Amniotic epithelial cell (primary cell): ENCODE measurements around the gene HIPK2.
A peak's percentile ranks its signal among the peaks of the same experiment; 100 is the strongest.
"Not testable (repeated sequence)": the region's sequence is repeated elsewhere in the genome, so short reads cannot be mapped to it uniquely, and the experiment has no call there.

Experiments
- DNase-seq: peaks from one replicate; pipeline ENCODE4 v3.0.0-alpha.2; 2010; ENCODE audit warnings: low read depth

Gene HIPK2

GRCh38 chr7:139619367-139619657, 158.5 kb downstream of the HIPK2 start:
- DNase-seq: peak; percentile 37

DNA sequence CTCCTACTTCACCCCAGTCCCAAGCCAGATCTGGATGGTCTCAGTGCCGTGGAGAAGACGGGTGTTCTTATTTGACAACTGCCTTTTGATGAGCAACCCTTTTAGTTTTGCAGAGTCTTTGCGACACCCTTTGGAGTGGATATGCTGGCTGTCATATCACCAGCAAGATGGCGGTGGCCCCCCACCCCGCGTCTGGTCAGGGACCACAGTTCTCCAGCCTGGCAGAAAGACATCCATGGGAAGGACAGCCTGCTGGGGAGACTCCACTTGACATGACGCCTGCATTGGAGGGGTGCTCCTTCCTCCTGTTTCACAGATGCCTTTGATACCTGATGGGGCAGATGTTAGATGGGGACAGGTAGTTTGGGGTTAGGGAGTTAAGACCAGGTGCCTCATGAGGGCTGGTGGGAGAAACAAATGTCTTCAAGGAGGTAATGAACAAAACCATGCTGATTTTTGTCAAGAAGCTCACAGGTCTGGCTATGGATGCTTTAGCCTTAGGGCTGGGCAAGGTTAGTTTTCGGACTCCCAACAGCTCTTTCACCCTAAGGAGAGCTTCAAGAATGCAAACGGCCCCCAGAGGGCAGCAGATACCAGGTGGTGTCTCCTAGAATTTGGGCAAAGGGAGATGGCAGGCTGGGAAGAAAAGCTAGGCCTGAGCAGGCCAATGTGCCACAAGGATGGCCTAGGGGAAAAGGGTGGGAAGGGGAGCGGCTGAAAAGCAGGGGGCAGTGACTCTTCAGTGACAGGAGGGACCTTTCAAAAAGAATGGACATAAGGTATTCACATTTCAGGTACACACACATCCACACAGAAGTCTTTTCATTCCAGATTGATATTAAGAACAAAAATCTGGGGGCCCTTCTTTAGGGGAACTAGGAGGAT, 159.1 kb downstream of the HIPK2 start:
- peak; percentile 15 for DNase-seq

DNA sequence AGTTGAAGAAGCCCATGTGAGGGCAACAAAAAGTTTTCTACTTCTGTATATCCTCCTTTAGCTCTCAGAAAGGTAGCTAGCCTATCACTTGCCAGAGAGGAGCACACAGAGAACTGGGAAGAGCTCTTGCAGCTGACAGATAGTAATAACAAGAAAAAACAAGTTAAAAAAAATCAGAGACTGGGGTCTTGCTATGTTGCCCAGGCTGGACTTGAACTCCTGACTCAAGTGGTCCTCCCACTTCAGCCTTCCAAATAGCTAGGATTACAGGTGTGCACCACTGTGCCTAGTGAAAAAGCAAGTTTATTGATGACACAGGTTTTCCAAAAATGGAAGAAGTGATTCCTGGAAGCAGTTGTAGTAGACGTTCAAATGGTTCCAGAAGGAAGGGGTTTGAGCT, 160.7 kb downstream of the HIPK2 start:
- no peak for DNase-seq

GRCh38 chr7:139614886-139615285, 162.9 kb downstream of the HIPK2 start:
- DNase-seq: no peak

GRCh38 chr7:139613971-139614411, 163.8 kb downstream of the HIPK2 start:
- DNase-seq: no peak

GRCh38 chr7:139611556-139611955, 166.2 kb downstream of the HIPK2 start:
- DNase-seq: not testable (repeated sequence)

- no peak for DNase-seq
These were observed 167.2 kb downstream of the HIPK2 start for GRCh38 chr7:139610595-139610994.

DNA sequence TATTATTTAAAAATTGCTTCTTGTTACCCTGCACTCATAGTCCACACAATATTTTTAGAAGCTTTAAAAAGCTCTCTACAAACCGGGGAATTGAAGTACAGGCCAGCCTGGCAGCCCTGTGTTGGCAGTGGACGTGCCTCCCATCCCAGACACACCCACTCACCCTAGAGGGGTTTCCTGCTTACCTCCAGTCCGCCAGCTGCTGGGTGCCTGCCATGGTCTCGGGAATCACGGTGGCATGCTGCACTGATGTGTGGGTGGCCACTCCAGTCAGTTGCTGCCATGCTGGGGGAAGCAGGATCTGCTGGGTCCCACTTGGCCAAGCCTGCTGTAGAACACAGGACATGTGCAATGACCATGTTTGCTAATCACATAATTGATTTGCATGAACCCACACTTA, 173.9 kb downstream of the HIPK2 start:
- DNase-seq: no peak

- DNase-seq: no peak
These were observed 174.5 kb downstream of the HIPK2 start for GRCh38 chr7:139603282-139603681.

DNA sequence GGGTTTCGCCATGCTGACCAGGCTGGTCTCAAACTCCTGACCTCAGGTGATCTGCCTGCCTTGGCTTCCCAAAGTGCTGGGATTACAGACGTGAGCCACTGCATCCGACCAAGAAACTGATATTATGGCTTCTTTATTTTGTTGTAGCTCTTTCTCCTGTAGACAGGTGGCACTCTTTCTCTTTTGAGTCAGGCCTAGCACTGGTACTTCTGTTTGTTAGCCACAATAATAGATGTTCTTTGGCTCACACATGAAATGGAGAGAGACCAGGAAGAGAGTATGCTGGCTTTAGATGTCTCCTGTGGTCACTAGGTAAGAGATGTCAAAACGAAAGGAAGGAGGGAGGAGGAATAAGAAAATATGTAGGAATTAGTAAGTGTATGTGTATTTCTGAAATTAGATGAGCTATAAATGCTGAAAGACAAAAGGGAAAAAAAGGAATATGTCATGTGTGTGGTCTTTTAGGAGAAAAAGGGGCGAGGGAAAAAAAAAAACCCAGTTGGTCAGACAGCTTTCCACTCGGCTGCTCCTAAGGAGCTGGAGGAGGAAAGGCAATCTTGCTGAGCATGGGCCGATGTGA, 175.6 kb downstream of the HIPK2 start:
- peak; percentile 54 for DNase-seq

DNA sequence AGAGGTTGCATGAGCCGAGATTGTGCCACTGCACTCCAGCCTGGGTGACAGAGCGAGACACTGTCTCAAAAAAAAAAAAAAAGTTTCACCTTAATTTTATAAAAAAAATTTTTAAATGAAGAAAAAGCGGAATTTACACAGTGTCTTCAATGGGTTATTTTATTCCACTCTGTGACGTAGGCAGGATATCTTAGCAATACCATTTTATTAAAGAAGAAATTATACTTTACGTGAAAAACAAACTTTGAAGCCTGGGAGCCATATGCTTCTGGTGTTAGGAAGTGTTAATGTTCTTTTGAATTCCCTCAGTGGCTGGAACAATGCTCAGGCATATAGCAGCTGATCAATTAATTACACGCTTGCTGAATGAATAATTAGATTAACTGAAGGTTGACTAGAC, 176.6 kb downstream of the HIPK2 start:
- DNase-seq: no peak

DNA sequence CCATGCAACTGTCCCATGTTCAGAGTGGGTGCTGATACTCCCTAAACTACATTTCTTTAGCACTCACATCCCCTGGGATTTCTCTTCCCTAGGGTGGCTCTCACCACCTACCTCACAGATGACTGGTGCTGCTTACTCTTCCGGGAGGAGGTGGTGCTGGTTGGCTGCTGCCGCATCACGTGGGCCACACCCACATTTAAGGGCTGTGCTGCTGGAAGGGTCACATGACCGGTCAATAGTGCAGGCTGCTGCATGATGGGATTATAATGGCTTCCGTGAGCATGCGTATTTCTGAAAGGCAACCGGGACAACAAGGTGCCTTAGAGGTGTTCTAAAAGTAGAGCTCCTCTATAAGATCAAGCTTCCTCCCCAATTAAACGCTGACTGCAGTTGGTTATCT, 177.5 kb downstream of the HIPK2 start:
- DNase-seq: no peak

DNA sequence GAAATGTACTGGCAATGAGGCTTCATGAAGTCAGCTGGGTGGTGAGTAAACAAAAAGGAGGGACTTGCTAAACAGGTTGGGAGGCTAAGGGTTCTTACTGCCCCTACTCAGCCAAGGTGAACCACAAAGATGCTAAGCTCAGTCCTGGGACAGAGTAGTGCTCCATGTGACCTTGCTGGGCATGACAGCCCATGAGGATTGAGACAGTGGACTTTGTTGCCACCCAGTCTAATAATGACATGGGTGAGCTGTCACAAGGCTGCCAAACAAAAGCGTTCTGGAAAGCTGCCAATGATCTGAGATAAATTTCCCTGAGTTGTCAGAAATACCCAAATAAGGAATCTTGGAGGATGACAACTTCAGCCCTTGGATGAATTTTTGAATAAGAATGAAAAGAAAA, 179.2 kb downstream of the HIPK2 start:
- DNase-seq: no peak

- DNase-seq: no peak
These were observed 180.8 kb downstream of the HIPK2 start for GRCh38 chr7:139597028-139597427.

- DNase-seq: no peak
These were observed 181.2 kb downstream of the HIPK2 start for GRCh38 chr7:139596626-139597025.

DNA sequence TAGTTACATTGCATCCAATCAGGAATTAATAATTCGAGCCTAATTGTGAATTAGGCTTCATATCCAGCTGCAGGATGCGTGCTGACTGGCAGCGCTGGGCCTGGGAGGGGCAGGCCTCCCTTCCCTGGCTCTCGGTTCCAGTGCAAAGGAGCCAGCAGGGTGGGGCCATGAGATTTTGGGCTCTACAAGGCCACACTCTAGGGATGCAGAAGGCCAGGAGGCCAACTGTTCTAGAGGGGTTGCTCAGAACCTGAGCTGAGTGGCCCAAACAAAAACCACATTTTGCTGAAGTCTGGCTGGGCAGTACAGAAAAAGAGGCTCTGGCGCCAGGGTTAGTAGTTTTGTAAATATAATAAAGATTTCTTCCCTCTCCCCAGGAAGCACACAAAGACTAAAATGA, 182.0 kb downstream of the HIPK2 start:
- no peak for DNase-seq

DNA sequence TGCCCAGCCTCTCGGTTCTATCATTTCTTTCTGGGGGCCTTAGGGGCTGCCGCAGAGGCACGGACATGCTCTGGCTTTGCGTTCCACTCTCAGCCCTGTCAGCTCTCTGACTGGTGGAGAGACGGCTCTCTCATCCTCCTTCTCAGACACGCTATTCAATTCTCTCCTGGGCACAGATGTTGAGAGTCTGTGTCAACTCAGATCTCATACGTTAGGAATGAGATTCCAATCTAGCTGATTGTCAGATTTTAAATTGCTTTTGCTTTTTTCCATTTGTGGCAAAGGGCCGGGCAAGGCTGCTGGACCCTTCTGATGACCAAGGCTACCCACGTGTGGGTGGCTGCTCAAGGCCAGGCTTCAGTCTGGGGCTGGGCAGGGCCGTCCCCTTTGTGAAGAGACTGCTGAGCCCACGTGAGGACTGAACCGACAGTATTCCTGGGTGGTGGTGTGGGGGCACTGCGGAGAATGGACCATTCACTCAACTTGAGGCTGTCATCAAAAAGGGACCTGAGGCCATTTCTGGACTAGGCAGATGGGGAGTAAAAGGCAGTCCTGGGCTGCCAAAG, 182.8 kb downstream of the HIPK2 start:
- no peak for DNase-seq

DNA sequence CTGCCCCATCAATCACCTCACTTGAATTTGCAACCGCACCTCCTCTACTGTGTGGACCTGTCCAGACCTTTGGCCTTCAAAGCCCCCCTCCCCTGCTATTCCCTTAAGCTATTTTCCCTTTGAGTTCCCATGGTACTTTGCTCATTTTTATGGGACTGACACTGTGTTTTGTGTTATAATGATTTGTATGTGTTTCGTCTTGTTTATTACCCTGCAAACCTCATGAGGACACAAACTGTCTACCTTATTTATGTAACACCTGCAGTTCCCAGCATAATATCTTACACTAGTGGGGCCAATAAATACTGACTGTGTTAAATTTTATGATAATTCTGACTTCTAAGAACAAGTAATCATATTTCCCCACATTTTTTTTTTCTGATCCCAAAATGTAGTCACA, 183.7 kb downstream of the HIPK2 start:
- DNase-seq: no peak

DNA sequence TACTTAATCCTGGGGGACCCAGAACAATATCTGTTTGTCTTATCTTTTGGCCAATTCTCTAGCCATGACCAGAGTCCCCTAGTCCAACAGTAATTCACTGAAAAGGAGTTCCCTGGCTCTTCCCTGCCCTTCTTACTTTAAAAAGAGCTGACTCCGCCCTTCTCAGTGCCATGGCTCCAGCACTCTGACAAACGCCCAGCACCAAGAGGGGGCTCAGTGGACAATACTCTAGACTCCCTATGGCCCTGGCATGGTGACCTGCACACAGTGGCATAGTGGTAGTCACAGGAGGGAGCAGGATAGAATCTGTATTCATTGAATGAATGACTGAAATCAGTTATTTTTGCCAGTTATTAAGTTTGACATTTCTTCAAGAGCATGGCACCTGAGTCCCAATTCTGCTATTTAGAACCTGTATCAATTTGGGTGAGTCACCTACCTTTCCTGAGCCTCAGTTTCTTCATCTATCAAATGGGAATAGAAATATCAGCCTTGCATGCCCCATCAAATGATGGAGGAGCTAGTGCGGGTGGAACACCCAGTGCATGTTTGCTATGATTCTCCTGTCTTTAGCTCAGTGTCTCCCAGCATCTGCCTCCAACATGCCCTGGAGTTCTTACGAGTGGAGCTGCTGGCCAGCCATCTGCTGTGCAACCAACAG, 184.9 kb downstream of the HIPK2 start:
- no peak for DNase-seq

GRCh38 chr7:139591550-139592195, 186.1 kb downstream of the HIPK2 start:
- peak; percentile 50 for DNase-seq

DNA sequence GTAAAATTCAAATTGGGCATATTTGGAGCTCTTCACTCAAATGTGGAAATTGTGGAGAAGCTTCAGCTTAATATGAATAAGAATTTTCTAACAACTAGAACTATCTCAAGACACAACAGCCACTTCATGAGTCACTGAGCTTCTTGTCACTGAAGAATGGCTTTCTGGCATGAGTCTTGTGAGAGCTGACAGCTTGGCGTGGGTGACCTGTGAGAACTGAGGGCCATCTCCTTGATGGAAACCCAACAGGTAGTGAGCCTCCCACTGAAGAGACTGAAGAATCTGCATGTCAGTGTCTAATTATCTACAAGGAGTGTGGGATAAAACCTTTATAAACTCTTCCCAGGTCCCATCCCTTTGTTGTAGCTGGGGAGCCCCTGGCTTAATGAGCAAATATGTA, 188.3 kb downstream of the HIPK2 start:
- peak; percentile 11 for DNase-seq

DNA sequence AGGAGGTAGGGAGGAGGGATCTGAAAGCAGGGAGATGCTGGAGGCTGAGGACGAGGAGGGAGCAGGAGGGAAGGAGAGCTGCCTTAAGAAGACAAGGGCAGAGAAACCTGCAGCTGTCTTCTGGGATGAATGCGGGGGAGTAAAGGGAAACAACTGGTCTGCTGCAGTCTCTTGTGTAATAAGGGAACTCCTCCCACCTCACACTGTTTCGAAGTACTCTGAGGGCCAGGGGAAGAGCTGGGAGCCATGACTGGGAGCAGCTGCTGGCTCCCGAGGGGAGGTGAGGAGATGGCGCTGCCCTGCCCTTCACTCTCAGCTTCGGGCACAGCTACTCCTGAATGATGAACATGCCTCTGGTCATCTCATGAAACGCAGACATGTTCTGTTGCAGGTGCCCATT, 189.2 kb downstream of the HIPK2 start:
- DNase-seq: peak; percentile 95

GRCh38 chr7:139587535-139587934, 190.3 kb downstream of the HIPK2 start:
- DNase-seq: no peak
